HCT116 (cell line): ENCODE results near the gene KANSL1. TPM values are rescaled to one million over a fixed set of nuclear protein-coding genes. Genes with fewer than 3 reads are reported as not detected.

Source experiments
- ATAC-seq: fragments of 200-7000 bp; cut with Tn5 transposase; 2 replicates; pipeline ENCODE4 v1.9.1; 2020; ENCODE audit warnings: mild to moderate bottlenecking, moderate library complexity
- BruUV-seq: library from RNA; stranded (reverse); fragments of 400-500 nt; replicated peaks from 2 replicates; lab custom pipeline; 2021; lab: Mats Ljungman, UMichigan
- CTCF ChIA-PET: fragments of 300-600 bp; sonication (Branson Sonifier 250); formaldehyde crosslinking; loops from one replicate; lab custom pipeline; 2021; ENCODE audit warnings: antibody characterized with exemption; lab: Charles Lee
- POLR2A ChIA-PET: fragments of 300-600, 350-600 bp; sonication (Branson Sonifier 250); formaldehyde crosslinking; loops from one replicate; lab custom pipeline; 2021; ENCODE audit warnings: antibody characterized with exemption; lab: Charles Lee
- RAD21 ChIA-PET, 2 experiments: fragments of 300-600 bp; sonication (Branson Sonifier 250); formaldehyde crosslinking; loops; one replicate each; lab custom pipeline; 2023; ENCODE audit warnings: low total read pairs in 2 of 2; ENCODE audit not compliant: uncharacterized antibody in 2 of 2, unreplicated experiment in 2 of 2, low non-redundant PET in 1 of 2; lab: Charles Lee
- DNase-seq: peaks from one replicate; pipeline ENCODE4 v3.0.0-alpha.2; 2010; ENCODE audit warnings: low read depth, low spot score
- H2AFZ ChIP-seq: fragments of 200-600 bp; shearing (Covaris generic), sonication (generic); 2 replicates; pipeline ENCODE4 v1.6.1; 2017; ENCODE audit warnings: low read depth, mixed run types, mixed read lengths, antibody characterized with exemption, low read length; ENCODE audit not compliant: poor library complexity, severe bottlenecking
- H3K27ac ChIP-seq: 2 replicates; pipeline ENCODE4 v1.5.1; 2012; ENCODE audit warnings: low read depth, low read length
- H3K27me3 ChIP-seq: fragments of 200-600 bp; sonication (generic); 2 replicates; pipeline ENCODE4 v1.6.1; 2016; ENCODE audit warnings: mixed run types, low read length, mixed read lengths; ENCODE audit not compliant: insufficient read depth
- H3K36me3 ChIP-seq, 2 experiments: fragments of 200-500 bp in 1 of 2; fragments of 200-600 bp in 1 of 2; sonication (Bioruptor generic) in 1 of 2; sonication (generic) in 1 of 2; 2 replicates each; pipeline versions ENCODE4 v1.5.1 to v1.6.1; 2014 to 2016; ENCODE audit warnings: low read length in 2 of 2, inconsistent platforms in 1 of 2, mixed read lengths in 1 of 2, mixed run types in 1 of 2; ENCODE audit not compliant: insufficient read depth in 2 of 2, control insufficient read depth in 1 of 2
- H3K4me1 ChIP-seq, 2 experiments: fragments of 200-600 bp in 1 of 2; sonication (generic) in 1 of 2; 2 replicates each; pipeline versions ENCODE4 v1.5.1 to v1.6.1; 2012 to 2017; ENCODE audit warnings: low read length in 2 of 2, inconsistent platforms in 1 of 2, mild to moderate bottlenecking in 1 of 2, mixed read lengths in 1 of 2, mixed run types in 1 of 2, moderate library complexity in 1 of 2; ENCODE audit not compliant: insufficient read depth in 2 of 2, control insufficient read depth in 1 of 2
- H3K4me2 ChIP-seq: fragments of 200-600 bp; sonication (generic); 2 replicates; pipeline ENCODE4 v1.6.1; 2017; ENCODE audit warnings: mixed run types, low read length, mixed read lengths
- H3K4me3 ChIP-seq, 2 experiments: fragments of 200-600 bp in 1 of 2; sonication (generic) in 1 of 2; replicated peaks in 1 of 2; 2 replicates each; pipeline ENCODE4 v1.5.1; 2011 to 2016; ENCODE audit warnings: low read length in 2 of 2, control low read depth in 1 of 2, low read depth in 1 of 2, mild to moderate bottlenecking in 1 of 2, mixed read lengths in 1 of 2, mixed run types in 1 of 2
- H3K79me2 ChIP-seq: fragments of 200-600 bp; sonication (generic); 2 replicates; pipeline ENCODE4 v1.6.1; 2017; ENCODE audit warnings: mild to moderate bottlenecking, mixed run types, low read length, moderate library complexity, mixed read lengths; ENCODE audit not compliant: insufficient read depth
- H3K9ac ChIP-seq: fragments of 200-600 bp; sonication (generic); 2 replicates; pipeline ENCODE4 v1.6.1; 2016; ENCODE audit warnings: low read length, mixed read lengths
- H3K9me2 ChIP-seq: fragments of 200-600 bp; sonication (generic), shearing (Covaris generic); 2 replicates; pipeline ENCODE4 v1.6.1; 2017; ENCODE audit warnings: mixed run types, mild to moderate bottlenecking, moderate library complexity; ENCODE audit not compliant: insufficient read depth
- H3K9me3 ChIP-seq, 2 experiments: fragments of 200-500 bp in 1 of 2; fragments of 200-600 bp in 1 of 2; sonication (Bioruptor generic) in 1 of 2; sonication (generic) in 1 of 2; 2 replicates each; pipeline ENCODE4 v1.6.1; 2014 to 2017; ENCODE audit warnings: low read length in 2 of 2, mixed read lengths in 2 of 2, inconsistent platforms in 1 of 2, low read depth in 1 of 2, mild to moderate bottlenecking in 1 of 2, mixed run types in 1 of 2, moderate library complexity in 1 of 2; ENCODE audit not compliant: control insufficient read depth in 1 of 2, insufficient read depth in 1 of 2
- H4K20me1 ChIP-seq: fragments of 200-600 bp; sonication (generic), shearing (Covaris generic); 2 replicates; pipeline ENCODE4 v1.6.1; 2017; ENCODE audit warnings: mixed run types, mild to moderate bottlenecking, moderate library complexity; ENCODE audit not compliant: insufficient read depth
- CEBPB ChIP-seq: IDR thresholded peaks from 2 replicates; pipeline ENCODE4 v1.6.1; 2012; ENCODE audit warnings: low read depth
- ELF1 ChIP-seq: IDR thresholded peaks from 2 replicates; pipeline ENCODE4 v1.6.1; 2012; ENCODE audit warnings: low read depth, borderline replicate concordance
- EZH2 ChIP-seq: fragments of 200-600 bp; sonication (generic); IDR thresholded peaks from 2 replicates; pipeline ENCODE4 v1.6.1; 2017; ENCODE audit warnings: antibody characterized with exemption, mixed run types
- EZH2phosphoT487 ChIP-seq: fragments of 200-600 bp; IDR thresholded peaks from 2 replicates; pipeline ENCODE4 v1.6.1; 2018; ENCODE audit warnings: antibody characterized with exemption, borderline replicate concordance
- FOSL1 ChIP-seq: IDR thresholded peaks from 2 replicates; pipeline ENCODE4 v1.6.1; 2012; ENCODE audit warnings: low read depth
- POLR2A ChIP-seq: IDR thresholded peaks from 2 replicates; pipeline ENCODE4 v1.7.0; 2011; ENCODE audit warnings: borderline replicate concordance; ENCODE audit not compliant: insufficient read depth, insufficient read length; ENCODE audit errors: extremely low read depth
- RAD21 ChIP-seq: IDR thresholded peaks from 2 replicates; pipeline ENCODE4 v1.6.1; 2012; ENCODE audit warnings: low read depth, mild to moderate bottlenecking
- SP1 ChIP-seq: IDR thresholded peaks from 2 replicates; pipeline ENCODE4 v1.6.1; 2012; ENCODE audit warnings: low read depth
- SRF ChIP-seq: IDR thresholded peaks from 2 replicates; pipeline ENCODE4 v1.6.1; 2012; ENCODE audit warnings: low read depth
- YY1 ChIP-seq: IDR thresholded peaks from 2 replicates; pipeline ENCODE4 v1.6.1; 2011; ENCODE audit warnings: low read length, low read depth, moderate library complexity, mild to moderate bottlenecking; ENCODE audit not compliant: insufficient replicate concordance; ENCODE audit errors: extremely low read depth
- ZFX ChIP-seq: fragments of 450-650 bp; IDR thresholded peaks from 2 replicates; pipeline ENCODE4 v1.6.1; 2017
- intact Hi-C: fragments of 100-400 bp; cut with micrococcal nuclease; formaldehyde crosslinking; loops from 2 replicates; pipeline ENCODE4 v1.10.0; 2022
- total RNA-seq: library from RNA; stranded (reverse); gene quantifications from one replicate; pipeline ENCODE4 v1.2.1, GENCODE V29; 2021; ENCODE audit not compliant: unreplicated experiment
- TF ChIP-seq, protein P1 (sequence below): IDR thresholded peaks from 2 replicates; pipeline ENCODE4 v1.6.1; 2012; ENCODE audit warnings: low read depth
- TF ChIP-seq, protein P2 (sequence below): IDR thresholded peaks from 2 replicates; pipeline ENCODE4 v1.6.1; 2011; ENCODE audit warnings: mild to moderate bottlenecking, low read length, moderate library complexity; ENCODE audit not compliant: insufficient replicate concordance; ENCODE audit errors: extremely low read depth
- TF ChIP-seq, protein P3 (sequence below): IDR thresholded peaks from 2 replicates; pipeline ENCODE4 v1.6.1; 2012

Gene KANSL1
- total RNA-seq, 1 experiment from 2014 or later: 77.5 TPM

DNA sequence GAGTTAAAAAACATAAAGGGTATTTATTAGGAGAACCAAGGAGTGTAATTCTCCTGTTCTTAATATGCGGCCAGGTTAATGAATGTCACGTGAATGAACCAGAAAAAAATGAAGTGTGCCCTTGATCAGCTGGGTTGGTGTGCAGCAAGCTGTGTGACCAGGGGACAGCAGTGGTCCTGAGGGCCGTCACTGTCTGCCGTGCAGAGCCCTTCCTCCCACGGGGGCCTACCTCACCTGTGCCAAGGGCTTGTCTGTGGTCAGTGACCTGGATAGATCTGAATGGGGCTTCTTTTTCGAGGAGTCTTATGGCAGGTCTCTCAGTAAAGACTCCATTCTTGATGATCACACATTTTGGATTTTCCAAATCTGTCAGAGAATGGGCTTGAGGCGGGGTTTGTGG is 211.9 kb downstream of the KANSL1 start:
- DNase-seq (no peak), ATAC-seq (no peak)
- RAD21 ChIA-PET: no interaction called here
- Histone ChIP-seq H3K4me2 (no peak overlapping the region), H3K79me2 (no peaks in the 10 kb centered on the region), H3K4me3 (no peak overlapping the region), H3K9ac (no peak overlapping the region)
- no peak for TF ChIP-seq FOSL1
- TF ChIP-seq EZH2: no peak
- no peak for TF ChIP-seq ELF1
- no peak for TF ChIP-seq SP1
- TF ChIP-seq RAD21: no peak
- no peak for TF ChIP-seq YY1
- TF ChIP-seq, protein P1, sequence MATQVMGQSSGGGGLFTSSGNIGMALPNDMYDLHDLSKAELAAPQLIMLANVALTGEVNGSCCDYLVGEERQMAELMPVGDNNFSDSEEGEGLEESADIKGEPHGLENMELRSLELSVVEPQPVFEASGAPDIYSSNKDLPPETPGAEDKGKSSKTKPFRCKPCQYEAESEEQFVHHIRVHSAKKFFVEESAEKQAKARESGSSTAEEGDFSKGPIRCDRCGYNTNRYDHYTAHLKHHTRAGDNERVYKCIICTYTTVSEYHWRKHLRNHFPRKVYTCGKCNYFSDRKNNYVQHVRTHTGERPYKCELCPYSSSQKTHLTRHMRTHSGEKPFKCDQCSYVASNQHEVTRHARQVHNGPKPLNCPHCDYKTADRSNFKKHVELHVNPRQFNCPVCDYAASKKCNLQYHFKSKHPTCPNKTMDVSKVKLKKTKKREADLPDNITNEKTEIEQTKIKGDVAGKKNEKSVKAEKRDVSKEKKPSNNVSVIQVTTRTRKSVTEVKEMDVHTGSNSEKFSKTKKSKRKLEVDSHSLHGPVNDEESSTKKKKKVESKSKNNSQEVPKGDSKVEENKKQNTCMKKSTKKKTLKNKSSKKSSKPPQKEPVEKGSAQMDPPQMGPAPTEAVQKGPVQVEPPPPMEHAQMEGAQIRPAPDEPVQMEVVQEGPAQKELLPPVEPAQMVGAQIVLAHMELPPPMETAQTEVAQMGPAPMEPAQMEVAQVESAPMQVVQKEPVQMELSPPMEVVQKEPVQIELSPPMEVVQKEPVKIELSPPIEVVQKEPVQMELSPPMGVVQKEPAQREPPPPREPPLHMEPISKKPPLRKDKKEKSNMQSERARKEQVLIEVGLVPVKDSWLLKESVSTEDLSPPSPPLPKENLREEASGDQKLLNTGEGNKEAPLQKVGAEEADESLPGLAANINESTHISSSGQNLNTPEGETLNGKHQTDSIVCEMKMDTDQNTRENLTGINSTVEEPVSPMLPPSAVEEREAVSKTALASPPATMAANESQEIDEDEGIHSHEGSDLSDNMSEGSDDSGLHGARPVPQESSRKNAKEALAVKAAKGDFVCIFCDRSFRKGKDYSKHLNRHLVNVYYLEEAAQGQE: no peak
- TF ChIP-seq, all 23 proteins: peak for 0
- Histone ChIP-seq H3K36me3 (no peaks in the 10 kb centered on the region), H4K20me1 (no peaks in the 10 kb centered on the region), H3K9me2 (no peaks in the 10 kb centered on the region), H3K9me3 (no peaks in the 10 kb centered on the region), H3K27ac (no peak overlapping the region), H3K27me3 (no peaks in the 10 kb centered on the region), H3K4me1 (no peaks in the 10 kb centered on the region), H2AFZ (no peak overlapping the region)
- POLR2A ChIA-PET: no interaction called here
- intact Hi-C loops: no loop called here
- no TSS peak for BruUV-seq
- CTCF ChIA-PET: no interaction called here

DNA sequence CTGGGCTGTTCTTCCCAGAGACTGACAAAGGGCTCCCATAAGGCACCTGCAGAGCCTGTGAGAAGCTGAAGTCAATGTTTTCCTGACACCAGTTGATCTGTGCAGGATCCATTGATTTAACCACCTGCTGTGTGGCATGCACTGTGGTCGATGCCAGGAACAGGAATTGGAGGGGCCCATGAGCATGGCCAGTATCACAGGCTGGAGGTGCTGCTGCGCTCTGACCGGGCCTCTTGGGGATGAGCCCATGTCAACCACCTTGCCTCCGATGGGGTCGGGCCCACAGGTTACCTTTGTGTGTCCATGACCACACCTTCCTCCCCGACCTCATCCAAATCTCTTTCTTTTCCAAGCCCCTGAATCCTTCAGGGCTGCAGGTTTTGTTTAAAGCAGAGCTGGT is 212.4 kb downstream of the KANSL1 start:
- no peak overlapping the region for H3K9ac ChIP-seq
- H3K4me3 ChIP-seq: no peak overlapping the region
- no peaks in the 10 kb centered on the region for H3K9me2 ChIP-seq
- H3K79me2 ChIP-seq: no peaks in the 10 kb centered on the region
- TF ChIP-seq YY1 (no peak), EZH2phosphoT487 (no peak), SRF (no peak), POLR2A (no peak), ZFX (no peak), CEBPB (no peak)
- TF ChIP-seq, protein P2, sequence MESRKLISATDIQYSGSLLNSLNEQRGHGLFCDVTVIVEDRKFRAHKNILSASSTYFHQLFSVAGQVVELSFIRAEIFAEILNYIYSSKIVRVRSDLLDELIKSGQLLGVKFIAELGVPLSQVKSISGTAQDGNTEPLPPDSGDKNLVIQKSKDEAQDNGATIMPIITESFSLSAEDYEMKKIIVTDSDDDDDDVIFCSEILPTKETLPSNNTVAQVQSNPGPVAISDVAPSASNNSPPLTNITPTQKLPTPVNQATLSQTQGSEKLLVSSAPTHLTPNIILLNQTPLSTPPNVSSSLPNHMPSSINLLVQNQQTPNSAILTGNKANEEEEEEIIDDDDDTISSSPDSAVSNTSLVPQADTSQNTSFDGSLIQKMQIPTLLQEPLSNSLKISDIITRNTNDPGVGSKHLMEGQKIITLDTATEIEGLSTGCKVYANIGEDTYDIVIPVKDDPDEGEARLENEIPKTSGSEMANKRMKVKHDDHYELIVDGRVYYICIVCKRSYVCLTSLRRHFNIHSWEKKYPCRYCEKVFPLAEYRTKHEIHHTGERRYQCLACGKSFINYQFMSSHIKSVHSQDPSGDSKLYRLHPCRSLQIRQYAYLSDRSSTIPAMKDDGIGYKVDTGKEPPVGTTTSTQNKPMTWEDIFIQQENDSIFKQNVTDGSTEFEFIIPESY: no peak
- TF ChIP-seq, protein P3, sequence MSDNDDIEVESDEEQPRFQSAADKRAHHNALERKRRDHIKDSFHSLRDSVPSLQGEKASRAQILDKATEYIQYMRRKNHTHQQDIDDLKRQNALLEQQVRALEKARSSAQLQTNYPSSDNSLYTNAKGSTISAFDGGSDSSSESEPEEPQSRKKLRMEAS: no peak
- ATAC-seq: no peak
- RAD21 ChIA-PET: no interaction called here
- no peak overlapping the region for H2AFZ ChIP-seq
- H3K4me2 ChIP-seq: no peak overlapping the region
- CTCF ChIA-PET: no interaction called here
- BruUV-seq: no TSS peak
- no peaks in the 10 kb centered on the region for H4K20me1 ChIP-seq
- H3K9me3 ChIP-seq: no peaks in the 10 kb centered on the region
- intact Hi-C loops: no loop called here
- no peaks in the 10 kb centered on the region for H3K4me1 ChIP-seq
- no peaks in the 10 kb centered on the region for H3K36me3 ChIP-seq
- POLR2A ChIA-PET: no interaction called here
- no peak overlapping the region for H3K27ac ChIP-seq
- no peak for DNase-seq
- H3K27me3 ChIP-seq: no peaks in the 10 kb centered on the region
